Fibroblast of pulmonary artery (primary cell): ENCODE data around the gene SELENON.

Source experiments
- DNase-seq: peaks from one replicate; pipeline ENCODE4 v3.0.0-alpha.2; 2010; ENCODE audit warnings: low read depth
- H3K4me3 ChIP-seq: replicated peaks from 2 replicates; pipeline ENCODE4 v1.5.1; 2011; ENCODE audit warnings: low read depth, mild to moderate bottlenecking, control low read depth, low read length, moderate library complexity
- TF ChIP-seq, protein P1 (sequence below): IDR thresholded peaks from 2 replicates; pipeline ENCODE4 v1.5.1; 2011; ENCODE audit warnings: mild to moderate bottlenecking, control low read depth, low read length, inconsistent platforms; ENCODE audit errors: missing control alignments

SELENON gene

DNA sequence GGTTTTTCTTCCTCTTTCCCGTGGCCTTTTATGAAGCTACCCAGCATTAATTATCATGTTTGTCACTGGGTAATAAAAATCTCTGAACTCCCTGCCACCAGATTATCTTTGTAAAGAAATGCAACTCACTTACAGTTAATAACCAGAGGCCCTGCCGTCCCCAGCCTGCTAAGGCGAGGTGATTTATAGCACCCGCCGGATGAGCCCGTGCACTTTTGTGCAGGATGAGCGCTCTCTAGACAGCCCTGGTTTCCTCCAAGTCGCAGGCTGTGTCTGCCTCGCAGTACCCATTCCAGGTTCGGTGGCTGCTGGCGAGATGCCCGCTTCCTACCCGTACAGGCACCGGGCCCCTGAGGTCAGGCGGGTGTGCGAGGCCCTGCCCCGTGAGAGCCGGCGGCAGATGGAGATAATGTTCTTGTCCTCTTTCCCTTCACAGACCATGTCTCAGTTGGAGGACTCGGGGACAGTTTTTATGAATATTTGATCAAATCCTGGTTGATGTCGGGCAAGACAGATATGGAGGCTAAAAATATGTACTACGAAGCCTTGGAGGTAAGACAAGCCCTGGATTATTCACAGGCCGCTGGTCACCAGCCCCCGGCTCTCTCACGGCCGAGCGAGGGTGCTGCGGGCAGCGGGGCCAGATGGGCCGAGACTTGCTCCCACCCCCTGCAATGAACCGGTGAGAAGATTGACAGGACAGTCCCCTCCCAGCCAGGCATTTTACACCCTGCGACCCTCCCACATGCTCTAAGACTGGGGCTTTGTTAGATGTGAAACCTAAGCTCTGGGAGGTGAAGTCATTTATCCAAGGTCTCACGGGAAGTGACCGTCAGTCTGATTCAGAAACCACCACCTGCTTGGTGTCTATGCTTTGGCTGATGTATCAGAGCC is 28.5 kb upstream of the SELENON start:
- TF ChIP-seq, protein P1, sequence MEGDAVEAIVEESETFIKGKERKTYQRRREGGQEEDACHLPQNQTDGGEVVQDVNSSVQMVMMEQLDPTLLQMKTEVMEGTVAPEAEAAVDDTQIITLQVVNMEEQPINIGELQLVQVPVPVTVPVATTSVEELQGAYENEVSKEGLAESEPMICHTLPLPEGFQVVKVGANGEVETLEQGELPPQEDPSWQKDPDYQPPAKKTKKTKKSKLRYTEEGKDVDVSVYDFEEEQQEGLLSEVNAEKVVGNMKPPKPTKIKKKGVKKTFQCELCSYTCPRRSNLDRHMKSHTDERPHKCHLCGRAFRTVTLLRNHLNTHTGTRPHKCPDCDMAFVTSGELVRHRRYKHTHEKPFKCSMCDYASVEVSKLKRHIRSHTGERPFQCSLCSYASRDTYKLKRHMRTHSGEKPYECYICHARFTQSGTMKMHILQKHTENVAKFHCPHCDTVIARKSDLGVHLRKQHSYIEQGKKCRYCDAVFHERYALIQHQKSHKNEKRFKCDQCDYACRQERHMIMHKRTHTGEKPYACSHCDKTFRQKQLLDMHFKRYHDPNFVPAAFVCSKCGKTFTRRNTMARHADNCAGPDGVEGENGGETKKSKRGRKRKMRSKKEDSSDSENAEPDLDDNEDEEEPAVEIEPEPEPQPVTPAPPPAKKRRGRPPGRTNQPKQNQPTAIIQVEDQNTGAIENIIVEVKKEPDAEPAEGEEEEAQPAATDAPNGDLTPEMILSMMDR, result no peak
- no peak for DNase-seq
- no peak overlapping the region for H3K4me3 ChIP-seq

DNA sequence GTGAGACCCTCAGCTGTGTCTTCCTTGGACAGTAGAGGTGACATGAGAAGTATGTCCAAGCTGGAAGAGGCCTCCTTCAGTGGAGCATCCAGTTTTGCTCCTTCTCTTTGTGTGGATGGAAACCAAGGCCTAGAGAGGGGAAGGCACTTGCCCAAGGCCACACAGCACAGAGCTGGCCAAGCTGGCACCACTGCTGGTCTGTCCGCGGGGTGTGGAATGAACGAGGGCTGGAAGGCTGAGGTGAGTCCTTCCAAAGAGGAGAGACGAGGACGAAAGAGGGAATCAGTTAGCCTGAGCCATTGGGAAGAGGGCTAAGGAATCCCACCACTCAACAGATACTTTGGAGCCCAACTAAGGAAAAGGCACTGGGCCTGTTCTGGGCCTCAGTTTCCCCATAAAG is 27.8 kb upstream of the SELENON start:
- H3K4me3 ChIP-seq, result no peak overlapping the region
- DNase-seq, result no peak
- TF ChIP-seq, protein P1, result no peak

DNA sequence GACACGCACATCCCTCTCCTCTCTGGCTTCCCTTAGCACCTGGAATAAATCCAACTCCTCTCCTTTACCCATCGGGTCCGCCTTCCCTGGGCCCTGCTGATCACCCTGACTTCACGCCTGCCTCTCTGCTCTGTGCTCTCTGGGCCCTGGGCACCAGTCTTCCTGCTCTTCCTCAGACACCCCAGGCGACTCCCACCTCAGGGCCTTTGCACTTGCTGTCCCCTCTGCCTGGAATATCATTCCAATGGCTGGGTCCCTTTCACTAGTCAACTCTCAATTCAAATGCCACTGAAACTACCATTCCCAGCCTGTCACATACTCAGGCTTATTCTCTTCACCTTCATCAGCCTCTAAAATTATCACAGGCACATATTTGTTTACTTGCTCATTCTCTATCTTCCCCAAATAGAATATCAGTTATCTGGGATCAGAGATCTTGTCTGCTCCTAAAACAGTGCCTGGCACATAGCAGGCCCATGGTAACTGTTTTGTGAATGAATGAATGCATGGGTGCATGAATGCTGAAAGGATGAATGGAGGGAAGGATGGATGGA is 27.2 kb upstream of the SELENON start:
- no peak for DNase-seq
- TF ChIP-seq, protein P1, result no peak
- no peak overlapping the region for H3K4me3 ChIP-seq

DNA sequence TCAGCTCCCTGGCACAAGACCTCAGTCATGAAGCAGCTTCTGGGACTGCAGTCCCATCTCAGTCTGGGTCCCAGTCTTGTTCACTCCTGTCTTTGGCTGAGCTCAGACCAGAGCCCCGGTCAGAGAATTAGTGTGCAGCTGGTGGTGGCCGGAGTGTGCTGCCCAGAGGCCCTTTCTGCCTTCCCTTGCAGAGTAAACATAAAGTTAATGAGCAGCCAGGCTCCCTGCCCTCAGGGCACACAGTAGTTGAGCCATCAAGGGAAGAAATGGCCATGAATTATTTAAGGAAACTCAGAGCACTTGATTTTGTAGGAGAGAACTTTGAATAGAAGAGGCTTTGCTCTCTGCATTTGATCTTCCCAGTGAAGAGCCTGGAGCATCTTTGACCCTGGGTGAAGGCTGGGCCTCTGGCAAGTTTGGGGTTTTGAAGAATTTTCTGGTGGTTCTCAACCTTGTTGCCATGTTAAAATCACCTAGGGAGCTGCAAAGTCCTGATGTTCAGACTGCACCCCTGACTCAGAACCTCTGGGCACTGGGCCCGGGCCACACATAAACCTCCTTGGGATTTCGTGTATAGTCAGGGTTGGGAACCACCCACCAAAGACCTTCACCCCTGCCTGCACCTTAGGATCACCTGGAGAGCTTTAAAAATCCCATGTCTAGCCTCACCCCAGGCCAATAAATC is 26.4 kb upstream of the SELENON start:
- TF ChIP-seq, protein P1, result no peak
- no peak for DNase-seq
- H3K4me3 ChIP-seq, result no peak overlapping the region

DNA sequence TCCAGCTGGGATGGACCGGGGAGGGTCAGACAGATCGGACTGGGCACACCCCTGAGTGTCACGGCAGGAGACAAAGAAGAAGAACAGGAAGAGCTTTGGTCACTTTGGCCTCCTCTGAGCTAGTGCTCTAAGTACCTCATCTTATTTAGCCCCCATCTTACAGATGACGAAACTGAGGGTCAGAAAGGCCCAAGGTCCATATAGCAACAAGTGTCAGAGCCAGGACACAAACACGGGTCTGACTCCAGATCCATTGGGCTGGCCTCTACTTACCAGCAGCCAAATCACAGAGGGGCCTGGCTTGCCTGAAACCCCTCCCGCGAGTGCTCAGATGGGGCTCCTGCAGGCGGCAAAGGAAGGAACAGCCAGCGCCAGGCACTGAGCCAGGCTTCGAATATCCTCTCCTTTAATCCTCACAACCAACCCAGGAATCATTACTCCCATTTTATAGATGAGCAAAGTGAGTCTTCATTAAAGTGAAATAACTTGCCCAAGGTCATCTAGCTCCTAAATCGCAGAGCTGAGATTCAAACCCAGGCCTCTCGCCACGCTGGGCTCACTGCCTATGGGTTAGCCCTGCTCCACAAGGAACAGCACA is 25.7 kb upstream of the SELENON start:
- TF ChIP-seq, protein P1, result no peak
- no peak for DNase-seq
- no peak overlapping the region for H3K4me3 ChIP-seq

DNA sequence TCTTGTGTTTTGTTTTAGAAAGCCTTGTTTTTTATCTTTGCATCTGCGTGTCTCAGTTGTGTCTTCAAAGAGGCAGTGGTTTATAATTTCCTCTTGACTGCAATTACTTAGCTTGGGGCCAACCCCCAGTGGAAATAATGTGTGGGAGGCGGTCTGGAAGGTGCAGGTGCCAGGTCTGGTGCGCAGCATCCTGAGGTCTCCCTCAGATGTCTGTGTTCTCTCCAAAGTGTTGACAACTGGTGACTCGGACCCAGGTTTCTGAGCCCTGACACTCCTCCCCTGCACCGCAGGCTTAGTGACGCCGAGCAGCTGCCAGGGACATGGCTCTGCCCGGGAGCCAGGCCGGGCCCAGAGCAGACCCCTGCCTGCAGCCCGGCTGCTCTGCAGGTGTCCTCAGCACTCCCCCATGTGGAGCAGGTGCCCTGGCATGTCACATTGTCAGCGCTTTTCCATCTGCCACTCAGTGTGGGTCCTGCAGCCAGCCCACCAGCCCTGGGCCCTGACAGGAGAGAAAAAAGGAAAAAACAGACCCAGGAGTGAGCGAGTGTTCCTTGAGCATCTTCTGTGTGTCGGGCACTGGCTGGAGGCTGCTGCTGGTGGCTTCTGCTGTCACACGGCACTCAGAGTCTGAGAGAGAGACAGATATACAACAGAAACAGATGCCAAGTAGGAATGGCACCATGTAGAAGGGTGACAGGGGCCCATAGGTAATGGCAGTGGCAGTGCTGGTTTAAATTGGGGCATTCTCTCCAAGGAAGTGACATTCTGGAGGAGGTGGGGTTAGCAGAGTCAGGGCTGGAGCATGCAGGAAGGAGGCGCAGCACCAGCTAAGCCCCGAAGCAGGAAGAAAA is 24.8 kb upstream of the SELENON start:
- TF ChIP-seq, protein P1, result no peak
- DNase-seq, result no peak
- H3K4me3 ChIP-seq, result no peak overlapping the region
